SK-N-SH (cell line): ENCODE measurements around the gene RICTOR. TPM values are rescaled to one million over a fixed set of nuclear protein-coding genes. Genes with fewer than 3 reads are reported as not detected.

Source experiments
- CTCF ChIA-PET: fragments of 300-600, 350-600 bp; formaldehyde crosslinking; extraction: SDS; loops from one replicate; lab custom pipeline; 2021; lab: Yijun Ruan, JAX
- POLR2A ChIA-PET: fragments of 350-600 bp; sonication (Branson Sonifier 250); formaldehyde crosslinking; extraction: SDS; loops from one replicate; lab custom pipeline; 2020; ENCODE audit warnings: antibody characterized with exemption, inconsistent platforms; lab: Yijun Ruan, JAX
- DNase-seq: peaks from one replicate; pipeline ENCODE4 v3.0.0; 2012
- H2AFZ ChIP-seq: fragments of 200-600 bp; sonication (generic); 2 replicates; pipeline ENCODE4 v1.8.1; 2016; ENCODE audit warnings: antibody characterized with exemption, mild to moderate bottlenecking, low read depth
- H3F3A ChIP-seq: fragments of 200-600 bp; sonication (generic); replicated peaks from 2 replicates; pipeline ENCODE3; 2016; ENCODE audit warnings: antibody characterized with exemption, mild to moderate bottlenecking; ENCODE audit not compliant: insufficient read depth
- H3K27ac ChIP-seq, 2 experiments: fragments of 200-500 bp in 1 of 2; fragments of 200-600 bp in 1 of 2; sonication (Bioruptor generic) in 1 of 2; sonication (generic), shearing (Covaris generic) in 1 of 2; 2 replicates each; pipeline versions ENCODE4 v1.5.1 to v1.6.1; 2014 to 2016; ENCODE audit warnings: low read depth in 2 of 2, inconsistent platforms in 1 of 2, low read length in 1 of 2, mild to moderate bottlenecking in 1 of 2, mixed read lengths in 1 of 2
- H3K27me3 ChIP-seq: fragments of 200-600 bp; sonication (generic), shearing (Covaris generic); 2 replicates; pipeline ENCODE4 v1.6.1; 2016; ENCODE audit warnings: mixed run types; ENCODE audit not compliant: insufficient read depth
- H3K36me3 ChIP-seq, 2 experiments: fragments of 200-500 bp in 1 of 2; fragments of 200-600 bp in 1 of 2; sonication (Bioruptor generic) in 1 of 2; sonication (generic) in 1 of 2; replicated peaks in 1 of 2; 2 replicates each; pipeline versions ENCODE3 to v1.5.1; 2014 to 2016; ENCODE audit warnings: low read length in 1 of 2, mild to moderate bottlenecking in 1 of 2; ENCODE audit not compliant: insufficient read depth in 2 of 2, control insufficient read depth in 1 of 2
- H3K4me1 ChIP-seq, 2 experiments: fragments of 200-500 bp in 1 of 2; fragments of 200-600 bp in 1 of 2; sonication (Bioruptor generic) in 1 of 2; sonication (generic), shearing (Covaris generic) in 1 of 2; 2 replicates each; pipeline versions ENCODE4 v1.5.1 to v1.6.1; 2014 to 2016; ENCODE audit warnings: low read depth in 1 of 2, low read length in 1 of 2, mixed run types in 1 of 2; ENCODE audit not compliant: insufficient read depth in 2 of 2, control insufficient read depth in 1 of 2
- H3K4me2 ChIP-seq: fragments of 200-600 bp; sonication (generic), shearing (Covaris generic); 2 replicates; pipeline ENCODE4 v1.6.1; 2017; ENCODE audit warnings: mixed run types
- H3K4me3 ChIP-seq, 2 experiments: fragments of 200-500 bp in 1 of 2; fragments of 200-600 bp in 1 of 2; sonication (Bioruptor generic) in 1 of 2; sonication (generic), shearing (Covaris generic) in 1 of 2; 2 replicates each; pipeline versions ENCODE4 v1.5.1 to v1.8.1; 2014 to 2016; ENCODE audit warnings: low read depth in 2 of 2, inconsistent platforms in 1 of 2, low read length in 1 of 2, mild to moderate bottlenecking in 1 of 2, mixed read lengths in 1 of 2, moderate library complexity in 1 of 2
- H3K79me2 ChIP-seq: fragments of 200-600 bp; sonication (generic); 2 replicates; pipeline ENCODE4 v1.8.1; 2017; ENCODE audit warnings: mild to moderate bottlenecking; ENCODE audit not compliant: insufficient read depth
- H3K9ac ChIP-seq: fragments of 200-600 bp; sonication (generic); 2 replicates; pipeline ENCODE4 v1.6.1; 2017; ENCODE audit warnings: mixed run types
- H3K9me2 ChIP-seq: fragments of 200-600 bp; sonication (generic); 2 replicates; pipeline ENCODE4 v1.6.1; 2017; ENCODE audit warnings: mixed run types
- H3K9me3 ChIP-seq: fragments of 200-600 bp; sonication (generic); 2 replicates; pipeline ENCODE4 v1.6.1; 2017; ENCODE audit warnings: mixed run types, mild to moderate bottlenecking, moderate library complexity
- H4K20me1 ChIP-seq: fragments of 200-600 bp; sonication (generic); 2 replicates; pipeline ENCODE4 v1.6.1; 2017; ENCODE audit warnings: mild to moderate bottlenecking, mixed run types; ENCODE audit not compliant: insufficient read depth
- ELF1 ChIP-seq: IDR thresholded peaks from 2 replicates; pipeline ENCODE4 v1.4.0; 2012
- EZH2phosphoT487 ChIP-seq: fragments of 200-600 bp; sonication (generic); IDR thresholded peaks from 2 replicates; pipeline ENCODE4 v1.6.1; 2017; ENCODE audit warnings: low read depth, mixed run types, mild to moderate bottlenecking, antibody characterized with exemption, moderate library complexity, borderline replicate concordance
- FOSL2 ChIP-seq: IDR thresholded peaks from 2 replicates; pipeline ENCODE4 v1.4.0; 2012; ENCODE audit warnings: low read depth, mild to moderate bottlenecking, moderate library complexity, borderline replicate concordance
- FOXM1 ChIP-seq: IDR thresholded peaks from 2 replicates; pipeline ENCODE4 v1.4.0; 2012; ENCODE audit warnings: low read depth, mild to moderate bottlenecking
- GATA2 ChIP-seq: sonication (generic); formaldehyde crosslinking; IDR thresholded peaks from 2 replicates; pipeline ENCODE4 v1.5.0; 2020; ENCODE audit warnings: mild to moderate bottlenecking, missing genetic modification reagents
- NFIC ChIP-seq: IDR thresholded peaks from 2 replicates; pipeline ENCODE4 v1.4.0; 2012; ENCODE audit warnings: borderline replicate concordance
- NRF1 ChIP-seq: IDR thresholded peaks from 2 replicates; pipeline ENCODE4 v1.6.1; 2012; ENCODE audit warnings: low read depth, mild to moderate bottlenecking, low read length
- RAD21 ChIP-seq: IDR thresholded peaks from 2 replicates; pipeline ENCODE4 v1.6.1; 2012; ENCODE audit warnings: mild to moderate bottlenecking, low read length
- RXRA ChIP-seq: IDR thresholded peaks from 2 replicates; pipeline ENCODE4 v1.4.0; 2012; ENCODE audit warnings: low read depth, mild to moderate bottlenecking, borderline replicate concordance
- TCF12 ChIP-seq: IDR thresholded peaks from 2 replicates; pipeline ENCODE4 v1.4.0; 2012
- TEAD4 ChIP-seq: IDR thresholded peaks from 2 replicates; pipeline ENCODE4 v1.4.0; 2012; ENCODE audit warnings: mild to moderate bottlenecking, borderline replicate concordance; ENCODE audit not compliant: insufficient read depth
- ZBTB33 ChIP-seq: IDR thresholded peaks from 2 replicates; pipeline ENCODE4 v1.4.0; 2012; ENCODE audit warnings: low read depth, borderline replicate concordance
- WGBS: methylation state at CpG from one replicate; pipeline ENCODE4 v1.1.6; 2017; ENCODE audit warnings: low lambda C conversion rate; 5-methylcytosine and 5-hydroxymethylcytosine counted together
- polyA plus RNA-seq, 3 experiments: library from polyadenylated mRNA; depleted of rRNA; stranded (reverse); fragments of >200 nt; gene quantifications; 2 replicates each; pipeline ENCODE4 v1.2.3, GENCODE V29; 2012
- TF ChIP-seq, protein P1 (sequence below): IDR thresholded peaks from 2 replicates; pipeline ENCODE4 v1.4.0; 2012; ENCODE audit warnings: low read depth
- TF ChIP-seq, protein P2 (sequence below): IDR thresholded peaks from 2 replicates; pipeline ENCODE4 v1.4.0; 2012; ENCODE audit warnings: low read depth, borderline replicate concordance

Gene RICTOR
- polyA plus RNA-seq, 1 of the 3 experiments (the other 2 are of a cell fraction): 1.6 TPM

GRCh38 chr5:38979535-38979934 lies 94.7 kb downstream of the RICTOR start:
- Histone ChIP-seq H3K4me1 (no peaks in the 10 kb centered on the region; a peak in 1 of 4 replicates), H4K20me1 (no peaks in the 10 kb centered on the region)
- no peak for DNase-seq
- TF ChIP-seq TEAD4 (no peak), ZBTB33 (no peak), NFIC (no peak), RXRA (no peak), RAD21 (no peak)
- TF ChIP-seq, all 33 proteins: peak for 0
- WGBS: 97% methylated on average over 2 of the region's 2 CpGs
- POLR2A ChIA-PET: no interaction called here
- no peak overlapping the region for H3K4me2 ChIP-seq
- H3K4me3 ChIP-seq: no peak overlapping the region
- no peak overlapping the region for H2AFZ ChIP-seq
- H3F3A ChIP-seq: peaks cover 4% of the 10 kb centered on the region
- peaks cover 4 to 18% of the 10 kb centered on the region in 2 experiments for H3K36me3 ChIP-seq
- no peaks in the 10 kb centered on the region for H3K9me2 ChIP-seq
- H3K9ac ChIP-seq: no peak overlapping the region
- no peaks in the 10 kb centered on the region for H3K27me3 ChIP-seq
- H3K9me3 ChIP-seq: no peaks in the 10 kb centered on the region
- no peaks in the 10 kb centered on the region for H3K79me2 ChIP-seq
- CTCF ChIA-PET: interaction anchor here (1.2 kb wide), 1 partner anchor 56 kb away, joined by 3 read pairs; no protein-coding TSS in a partner anchor
- no peak overlapping the region for H3K27ac ChIP-seq

GRCh38 chr5:38978036-38978435 lies 96.2 kb downstream of the RICTOR start:
- CTCF ChIA-PET: no interaction called here
- Histone ChIP-seq H3K79me2 (no peaks in the 10 kb centered on the region), H4K20me1 (no peaks in the 10 kb centered on the region), H3K36me3 (peaks cover 4 to 17% of the 10 kb centered on the region in 2 experiments), H3K4me1 (no peaks in the 10 kb centered on the region; a peak in 1 of 4 replicates), H3F3A (peaks cover 11% of the 10 kb centered on the region), H3K27ac (no peak overlapping the region), H3K4me2 (no peak overlapping the region), H3K4me3 (no peak overlapping the region), H3K9ac (no peak overlapping the region), H3K27me3 (no peaks in the 10 kb centered on the region), H2AFZ (no peak overlapping the region), H3K9me3 (no peaks in the 10 kb centered on the region), H3K9me2 (no peaks in the 10 kb centered on the region)
- no peak for DNase-seq
- TF ChIP-seq TCF12 (no peak), FOSL2 (no peak), NRF1 (no peak), EZH2phosphoT487 (no peak), GATA2 (CRISPR knock-in tag) (no peak), FOXM1 (no peak), ELF1 (no peak)
- TF ChIP-seq, protein P1, sequence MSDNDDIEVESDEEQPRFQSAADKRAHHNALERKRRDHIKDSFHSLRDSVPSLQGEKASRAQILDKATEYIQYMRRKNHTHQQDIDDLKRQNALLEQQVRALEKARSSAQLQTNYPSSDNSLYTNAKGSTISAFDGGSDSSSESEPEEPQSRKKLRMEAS: no peak
- TF ChIP-seq, protein P2, sequence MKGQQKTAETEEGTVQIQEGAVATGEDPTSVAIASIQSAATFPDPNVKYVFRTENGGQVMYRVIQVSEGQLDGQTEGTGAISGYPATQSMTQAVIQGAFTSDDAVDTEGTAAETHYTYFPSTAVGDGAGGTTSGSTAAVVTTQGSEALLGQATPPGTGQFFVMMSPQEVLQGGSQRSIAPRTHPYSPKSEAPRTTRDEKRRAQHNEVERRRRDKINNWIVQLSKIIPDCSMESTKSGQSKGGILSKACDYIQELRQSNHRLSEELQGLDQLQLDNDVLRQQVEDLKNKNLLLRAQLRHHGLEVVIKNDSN: no peak
- POLR2A ChIA-PET: no interaction called here
